ENCODE data around the gene ADORA2B. TPM values are rescaled to one million over a fixed set of nuclear protein-coding genes. Genes with fewer than 3 reads are reported as not detected.

ADORA2B gene
- total RNA-seq, 4 donors from 2014 or later: 41.4 to 68.9 (median 52.0) TPM

- Histone ChIP-seq H3K9me3 (peaks cover 3 to 4% of the 10 kb centered on the region in 2 donors), H3K4me1 (peaks cover 0 to 15% (median 2%) of the 10 kb centered on the region in 4 donors), H3K4me3 (no peak overlapping the region), H3K27me3 (peaks cover 11% of the 10 kb centered on the region), H3K27ac (peak overlapping the region in 1 of 4 donors; percentile 61), H3K36me3 (no peaks in the 10 kb centered on the region)
- intact Hi-C loops (cut with DNase I; ENCODE audit: low total_unique reads) (no loop called here), in situ Hi-C loops (cut with MboI; ENCODE audit: low pct_ligation_motif_present in 1 of 4, low pct_unique_long_range_greater_than_20kb in 1 of 4, low sequenced_read_pairs in 3 of 4) (no loop called here)
- no peak for TF ChIP-seq EP300 (IDR thresholded peaks at IDR 0.05; ENCODE audit: low read depth)
- DNase-seq: no peak
Measured at GRCh38 chr17:15921640-15922039, 23.3 kb upstream of the ADORA2B start.

GRCh38 chr17:15922586-15922985 is 22.3 kb upstream of the ADORA2B start:
- no peak overlapping the region for H3K27ac ChIP-seq
- peaks cover 3 to 4% of the 10 kb centered on the region in 2 donors for H3K9me3 ChIP-seq
- H3K4me3 ChIP-seq: no peak overlapping the region
- H3K4me1 ChIP-seq: peaks cover 0 to 11% (median 0%) of the 10 kb centered on the region in 4 donors
- peaks cover 3% of the 10 kb centered on the region for H3K27me3 ChIP-seq
- 75% methylated on average over 1 of the region's 1 CpG; no CpG with 5 or more reads in 1 of the 2 donors for WGBS, 2 donors (ENCODE audit: low coverage in 1 of 2)
- in situ Hi-C loops (cut with MboI; ENCODE audit: low pct_ligation_motif_present in 1 of 4, low pct_unique_long_range_greater_than_20kb in 1 of 4, low sequenced_read_pairs in 3 of 4) (no loop called here), intact Hi-C loops (cut with DNase I; ENCODE audit: low total_unique reads) (no loop called here)
- no peaks in the 10 kb centered on the region for H3K36me3 ChIP-seq
- TF ChIP-seq POLR2AphosphoS5 (IDR thresholded peaks at IDR 0.05) (no peak), POLR2A (IDR thresholded peaks at IDR 0.05) (no peak)
- DNase-seq: no peak

- DNase-seq: peak; percentile 52
- WGBS, 2 donors (ENCODE audit: low coverage in 1 of 2): 76 to 80% methylated on average over 3 to 9 of the region's 9 CpGs
- Histone ChIP-seq H3K36me3 (no peaks in the 10 kb centered on the region), H3K4me1 (no peaks in the 10 kb centered on the region), H3K27me3 (no peaks in the 10 kb centered on the region), H3K4me3 (no peak overlapping the region), H3K9me3 (peaks cover 3 to 4% of the 10 kb centered on the region in 2 donors), H3K27ac (peak overlapping the region in 1 of 4 donors; percentile 61)
- intact Hi-C loops (cut with DNase I; ENCODE audit: low total_unique reads): no loop called here
- TF ChIP-seq POLR2AphosphoS5 (IDR thresholded peaks at IDR 0.05): peak; percentile 86 to 97 (median 86)
- TF ChIP-seq POLR2A (IDR thresholded peaks at IDR 0.05): no peak
- TF ChIP-seq EP300 (IDR thresholded peaks at IDR 0.05; ENCODE audit: low read depth): peak; percentile 63
- in situ Hi-C loops (cut with MboI; ENCODE audit: low pct_ligation_motif_present in 1 of 4, low pct_unique_long_range_greater_than_20kb in 1 of 4, low sequenced_read_pairs in 3 of 4): loop anchor here in 2 of 4 donors (25.0 kb wide), 1 partner anchor 89 kb away; no protein-coding TSS in a partner anchor
Measured at GRCh38 chr17:15926039-15926740, 18.7 kb upstream of the ADORA2B start.

- no peaks in the 10 kb centered on the region for H3K9me3 ChIP-seq
- DNase-seq: no peak
- TF ChIP-seq POLR2AphosphoS5 (IDR thresholded peaks at IDR 0.05): no peak
- no peak for TF ChIP-seq EP300 (IDR thresholded peaks at IDR 0.05; ENCODE audit: low read depth)
- no peak for TF ChIP-seq CTCF (IDR thresholded peaks at IDR 0.05)
- no peak for TF ChIP-seq POLR2A (IDR thresholded peaks at IDR 0.05)
- no peaks in the 10 kb centered on the region for H3K36me3 ChIP-seq
- no peaks in the 10 kb centered on the region for H3K4me1 ChIP-seq
- in situ Hi-C loops (cut with MboI; ENCODE audit: low pct_ligation_motif_present in 1 of 4, low pct_unique_long_range_greater_than_20kb in 1 of 4, low sequenced_read_pairs in 3 of 4) (loop anchor here in 2 of 4 donors (25.0 kb wide), 1 partner anchor 91 kb away; no protein-coding TSS in a partner anchor), intact Hi-C loops (cut with DNase I; ENCODE audit: low total_unique reads) (no loop called here)
- no peak overlapping the region for H3K27ac ChIP-seq
- H3K4me3 ChIP-seq: no peak overlapping the region
- no peaks in the 10 kb centered on the region for H3K27me3 ChIP-seq
- WGBS, 2 donors (ENCODE audit: low coverage in 1 of 2): 52 to 87% methylated on average over 3 to 9 of the region's 9 CpGs
Measured at GRCh38 chr17:15928286-15928785, 16.6 kb upstream of the ADORA2B start.

- H3K4me1 ChIP-seq: no peaks in the 10 kb centered on the region
- intact Hi-C loops (cut with DNase I; ENCODE audit: low total_unique reads): no loop called here
- H3K4me3 ChIP-seq: no peak overlapping the region
- no peak for DNase-seq
- H3K27me3 ChIP-seq: no peaks in the 10 kb centered on the region
- 40 to 76% methylated on average over 1 to 4 of the region's 4 CpGs for WGBS, 2 donors (ENCODE audit: low coverage in 1 of 2)
- in situ Hi-C loops (cut with MboI; ENCODE audit: low pct_ligation_motif_present in 1 of 4, low pct_unique_long_range_greater_than_20kb in 1 of 4, low sequenced_read_pairs in 3 of 4): loop anchor here in 2 of 4 donors (25.0 kb wide), 1 partner anchor 93 kb away; no protein-coding TSS in a partner anchor
- no peak for TF ChIP-seq POLR2A (IDR thresholded peaks at IDR 0.05)
- no peak for TF ChIP-seq EP300 (IDR thresholded peaks at IDR 0.05; ENCODE audit: low read depth)
- TF ChIP-seq CTCF (IDR thresholded peaks at IDR 0.05): no peak
- no peak for TF ChIP-seq POLR2AphosphoS5 (IDR thresholded peaks at IDR 0.05)
- H3K27ac ChIP-seq: no peak overlapping the region
- no peaks in the 10 kb centered on the region for H3K9me3 ChIP-seq
- no peaks in the 10 kb centered on the region for H3K36me3 ChIP-seq
Measured at GRCh38 chr17:15929941-15930340, 15.0 kb upstream of the ADORA2B start.
